OCI-LY1 (cell line): ENCODE measurements around the gene SYT14.

ENCODE experiments used
- EZH2 ChIP-seq: fragments of 200-600 bp; sonication (generic), shearing (Covaris generic); IDR thresholded peaks from 2 replicates; pipeline ENCODE4 v1.8.0; 2017; ENCODE audit warnings: borderline replicate concordance, mixed run types, mild to moderate bottlenecking, antibody characterized with exemption, low read length, moderate library complexity, mixed read lengths
- TF ChIP-seq, protein P1 (sequence below): fragments of 200-600 bp; sonication (generic), shearing (Covaris generic); IDR thresholded peaks from 2 replicates; pipeline ENCODE4 v1.5.1; 2017; ENCODE audit warnings: mild to moderate bottlenecking, antibody characterized with exemption, low read length, moderate library complexity, mixed read lengths

DNA sequence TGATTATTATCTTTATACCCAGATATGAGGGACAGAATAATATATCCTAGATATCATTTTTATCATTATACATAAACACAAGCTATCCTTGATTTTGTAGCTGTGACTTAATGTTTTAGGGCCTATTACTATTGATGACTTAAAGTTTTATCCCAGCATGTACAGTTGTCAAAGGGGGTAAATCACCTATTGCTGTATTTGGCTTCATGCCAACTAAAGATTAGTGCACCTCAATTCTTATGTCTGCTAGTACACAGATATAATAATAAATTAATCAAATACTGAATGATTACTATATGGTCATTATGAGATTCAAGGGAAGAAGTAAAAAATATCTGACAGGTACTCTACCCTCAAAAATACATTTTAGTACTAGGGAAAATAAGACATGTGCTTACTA, 84.0 kb downstream of the SYT14 start:
- TF ChIP-seq, protein P1, sequence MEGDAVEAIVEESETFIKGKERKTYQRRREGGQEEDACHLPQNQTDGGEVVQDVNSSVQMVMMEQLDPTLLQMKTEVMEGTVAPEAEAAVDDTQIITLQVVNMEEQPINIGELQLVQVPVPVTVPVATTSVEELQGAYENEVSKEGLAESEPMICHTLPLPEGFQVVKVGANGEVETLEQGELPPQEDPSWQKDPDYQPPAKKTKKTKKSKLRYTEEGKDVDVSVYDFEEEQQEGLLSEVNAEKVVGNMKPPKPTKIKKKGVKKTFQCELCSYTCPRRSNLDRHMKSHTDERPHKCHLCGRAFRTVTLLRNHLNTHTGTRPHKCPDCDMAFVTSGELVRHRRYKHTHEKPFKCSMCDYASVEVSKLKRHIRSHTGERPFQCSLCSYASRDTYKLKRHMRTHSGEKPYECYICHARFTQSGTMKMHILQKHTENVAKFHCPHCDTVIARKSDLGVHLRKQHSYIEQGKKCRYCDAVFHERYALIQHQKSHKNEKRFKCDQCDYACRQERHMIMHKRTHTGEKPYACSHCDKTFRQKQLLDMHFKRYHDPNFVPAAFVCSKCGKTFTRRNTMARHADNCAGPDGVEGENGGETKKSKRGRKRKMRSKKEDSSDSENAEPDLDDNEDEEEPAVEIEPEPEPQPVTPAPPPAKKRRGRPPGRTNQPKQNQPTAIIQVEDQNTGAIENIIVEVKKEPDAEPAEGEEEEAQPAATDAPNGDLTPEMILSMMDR = no peak
- TF ChIP-seq EZH2 = no peak
